ENCODE data around the gene CDH8. TPM values are rescaled to one million over a fixed set of nuclear protein-coding genes. Genes with fewer than 3 reads are reported as not detected.

CDH8 gene
- total and polyA plus RNA-seq, 4 donors, result 0.09 TPM; not detected in 3

DNA sequence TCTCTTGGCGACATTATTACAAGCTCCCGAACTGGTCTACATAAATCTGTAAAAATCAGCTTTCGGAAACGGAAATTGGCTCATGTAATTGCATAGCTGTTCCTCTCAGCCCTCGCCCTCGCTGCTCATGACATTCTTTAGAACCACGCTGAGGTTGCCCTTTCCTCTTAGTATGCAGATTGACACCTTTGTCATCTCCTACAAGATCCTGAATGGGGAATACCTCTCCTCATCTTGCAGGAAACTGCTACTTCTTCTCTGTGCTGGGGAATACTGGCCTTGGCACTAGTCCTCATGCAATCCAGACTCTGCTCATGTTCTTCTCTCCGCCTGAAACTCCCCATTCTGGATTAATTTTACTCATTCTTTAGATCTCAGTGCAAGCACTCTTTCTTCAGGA, 22.2 kb upstream of the CDH8 start (continued):
- TF ChIP-seq CTCF (IDR thresholded peaks at IDR 0.05; ENCODE audit: low read depth, low read length, missing input control) (no peak), RAD21 (IDR thresholded peaks at IDR 0.05) (no peak), YY1 (IDR thresholded peaks at IDR 0.05) (no peak), FOXA2 (IDR thresholded peaks at IDR 0.05) (no peak), EGR1 (IDR thresholded peaks at IDR 0.05; ENCODE audit: low read depth in 2 of 2) (no peak)

GRCh38 chr16:62051942-62052341, 15.7 kb upstream of the CDH8 start:
- Histone ChIP-seq H3K9me3 (ENCODE audit: control insufficient read depth in 4 of 4, low read length in 3 of 4) (no peaks in the 10 kb centered on the region), H3K4me3 (ENCODE audit: low read depth in 1 of 3, low read length in 3 of 3) (no peak overlapping the region), H3K27ac (ENCODE audit: low read depth in 1 of 2, low read length in 2 of 2) (no peak overlapping the region), H3K9ac (ENCODE audit: low read depth in 1 of 2, low read length in 2 of 2) (no peak overlapping the region), H3K27me3 (ENCODE audit: control insufficient read depth in 4 of 4, insufficient read depth in 4 of 4, low read length in 3 of 4) (peaks cover 0 to 4% (median 0%) of the 10 kb centered on the region in 4 donors), H3K36me3 (ENCODE audit: control insufficient read depth in 4 of 4, insufficient read depth in 3 of 4, low read depth in 1 of 4, low read length in 3 of 4) (no peaks in the 10 kb centered on the region), H3K4me1 (ENCODE audit: control insufficient read depth in 4 of 4, insufficient read depth in 4 of 4, low read length in 3 of 4) (no peaks in the 10 kb centered on the region)
- WGBS, result 78% methylated on average over 4 of the region's 4 CpGs
- no peak for DNase-seq (ENCODE audit: low spot score)
- no peak for TF ChIP-seq NR2F2 (IDR thresholded peaks at IDR 0.05)
- TF ChIP-seq SP1 (IDR thresholded peaks at IDR 0.05), result no peak
- no peak for TF ChIP-seq TAF1 (conservative IDR thresholded peaks at IDR 0.05)
- no peak for TF ChIP-seq FOXA1 (IDR thresholded peaks at IDR 0.05)
- TF ChIP-seq RAD21 (IDR thresholded peaks at IDR 0.05), result no peak
- TF ChIP-seq GABPA (IDR thresholded peaks at IDR 0.05 in 1 of 2, conservative IDR thresholded peaks at IDR 0.05 in 1 of 2), result no peak
- TF ChIP-seq EGR1 (IDR thresholded peaks at IDR 0.05; ENCODE audit: low read depth in 2 of 2), result no peak
- no peak for TF ChIP-seq FOXA2 (IDR thresholded peaks at IDR 0.05)

GRCh38 chr16:62050793-62051192, 14.6 kb upstream of the CDH8 start:
- H3K9me3 ChIP-seq (ENCODE audit: control insufficient read depth in 4 of 4, low read length in 3 of 4), result no peaks in the 10 kb centered on the region
- DNase-seq (ENCODE audit: low spot score), result no peak
- no peaks in the 10 kb centered on the region for H3K36me3 ChIP-seq (ENCODE audit: control insufficient read depth in 4 of 4, insufficient read depth in 3 of 4, low read depth in 1 of 4, low read length in 3 of 4)
- no peak overlapping the region for H3K4me3 ChIP-seq (ENCODE audit: low read depth in 1 of 3, low read length in 3 of 3)
- no peak for TF ChIP-seq GABPA (IDR thresholded peaks at IDR 0.05 in 1 of 2, conservative IDR thresholded peaks at IDR 0.05 in 1 of 2)
- no peak for TF ChIP-seq JUND (IDR thresholded peaks at IDR 0.05)
- no peak for TF ChIP-seq REST (IDR thresholded peaks at IDR 0.05)
- no peak for TF ChIP-seq CTCF (IDR thresholded peaks at IDR 0.05; ENCODE audit: low read depth, low read length, missing input control)
- no peak for TF ChIP-seq RAD21 (IDR thresholded peaks at IDR 0.05)
- no peak for TF ChIP-seq NR2F2 (IDR thresholded peaks at IDR 0.05)
- TF ChIP-seq, protein P1, sequence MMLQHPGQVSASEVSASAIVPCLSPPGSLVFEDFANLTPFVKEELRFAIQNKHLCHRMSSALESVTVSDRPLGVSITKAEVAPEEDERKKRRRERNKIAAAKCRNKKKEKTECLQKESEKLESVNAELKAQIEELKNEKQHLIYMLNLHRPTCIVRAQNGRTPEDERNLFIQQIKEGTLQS (IDR thresholded peaks at IDR 0.05), result no peak
- TF ChIP-seq HNF4A (conservative IDR thresholded peaks at IDR 0.05), result no peak
- no peak for TF ChIP-seq HNF4G (IDR thresholded peaks at IDR 0.05)
- no peak for TF ChIP-seq SP1 (IDR thresholded peaks at IDR 0.05)
- no peak for TF ChIP-seq RXRA (IDR thresholded peaks at IDR 0.05)
- TF ChIP-seq ZBTB33 (IDR thresholded peaks at IDR 0.05), result no peak
- H3K4me1 ChIP-seq (ENCODE audit: control insufficient read depth in 4 of 4, insufficient read depth in 4 of 4, low read length in 3 of 4), result no peaks in the 10 kb centered on the region
- peaks cover 0 to 4% (median under 1%) of the 10 kb centered on the region in 4 donors for H3K27me3 ChIP-seq (ENCODE audit: control insufficient read depth in 4 of 4, insufficient read depth in 4 of 4, low read length in 3 of 4)
- H3K9ac ChIP-seq (ENCODE audit: low read depth in 1 of 2, low read length in 2 of 2), result no peak overlapping the region
- WGBS, result 17% methylated on average over 3 of the region's 3 CpGs
- no peak overlapping the region for H3K27ac ChIP-seq (ENCODE audit: low read depth in 1 of 2, low read length in 2 of 2)
